Endothelial cell of umbilical vein (primary cell): ENCODE data around the gene SLC5A8. TPM values are rescaled to one million over a fixed set of nuclear protein-coding genes. Genes with fewer than 3 reads are reported as not detected.

Source experiments
- BruUV-seq: library from RNA; stranded (reverse); fragments of 400-500 nt; replicated peaks from 2 replicates; lab custom pipeline; 2021; lab: Mats Ljungman, UMichigan
- CTCF ChIA-PET: fragments of 300-600, 350-600 bp; sonication (Branson Sonifier 250); formaldehyde crosslinking; loops from one replicate; lab custom pipeline; 2021; ENCODE audit warnings: antibody characterized with exemption, inconsistent platforms; lab: Charles Lee
- POLR2A ChIA-PET: fragments of 300-600, 350-600 bp; sonication (Branson Sonifier 250); formaldehyde crosslinking; loops from one replicate; lab custom pipeline; 2021; ENCODE audit warnings: antibody characterized with exemption, inconsistent platforms; lab: Charles Lee
- DNase-seq: peaks from one replicate; pipeline ENCODE4 v3.0.0-alpha.2; 2011; ENCODE audit warnings: low read depth, low spot score
- FAIRE-seq: peaks from 2 replicates; lab custom pipeline; 2011; peaks lifted over from hg19 to GRCh38; lab: Jason Lieb, UNC
- H2AFZ ChIP-seq: 2 replicates; pipeline ENCODE4 v1.6.0; 2012; ENCODE audit warnings: low read depth, low read length, control low read depth, inconsistent platforms
- H3K27ac ChIP-seq: 2 replicates; pipeline ENCODE4 v1.5.1; 2011; ENCODE audit warnings: low read depth, mild to moderate bottlenecking, control low read depth, low read length, moderate library complexity; ENCODE audit not compliant: insufficient read depth
- H3K27me3 ChIP-seq, 2 experiments: 2 replicates each; pipeline versions ENCODE4 v1.6.0 to v1.6.1; 2011; ENCODE audit warnings: low read length in 2 of 2, mixed read lengths in 1 of 2; ENCODE audit not compliant: control insufficient read depth in 2 of 2, insufficient read depth in 2 of 2
- H3K36me3 ChIP-seq, 2 experiments: 2 replicates in 1 of 2; 3 replicates in 1 of 2; pipeline ENCODE4 v1.5.1; 2011; ENCODE audit warnings: low read length in 2 of 2, mild to moderate bottlenecking in 1 of 2, moderate library complexity in 1 of 2; ENCODE audit not compliant: control insufficient read depth in 2 of 2, insufficient read depth in 2 of 2; ENCODE audit errors: extremely low read depth in 1 of 2
- H3K4me1 ChIP-seq: 3 replicates; pipeline ENCODE4 v1.5.1; 2011; ENCODE audit warnings: mild to moderate bottlenecking, low read length; ENCODE audit not compliant: control insufficient read depth, insufficient read depth; ENCODE audit errors: extremely low read depth
- H3K4me2 ChIP-seq: 2 replicates; pipeline ENCODE4 v1.6.1; 2011; ENCODE audit warnings: low read length, control low read depth, mixed read lengths; ENCODE audit not compliant: insufficient read depth
- H3K4me3 ChIP-seq, 3 experiments: fragments of 200-600 bp in 1 of 3; sonication (generic), shearing (Covaris generic) in 1 of 3; replicated peaks in 1 of 3; 2 replicates each; pipeline ENCODE4 v1.5.1; 2011 to 2016; ENCODE audit warnings: control low read depth in 3 of 3, low read length in 3 of 3, mild to moderate bottlenecking in 2 of 3, inconsistent platforms in 1 of 3, low read depth in 1 of 3, moderate library complexity in 1 of 3; ENCODE audit not compliant: insufficient read depth in 1 of 3
- H3K79me2 ChIP-seq: 2 replicates; pipeline ENCODE4 v1.6.0; 2012; ENCODE audit warnings: low read length, inconsistent platforms; ENCODE audit not compliant: control insufficient read depth, insufficient read depth
- H3K9ac ChIP-seq: replicated peaks from 2 replicates; pipeline ENCODE3; 2011; ENCODE audit warnings: low read length, control low read depth; ENCODE audit not compliant: insufficient read depth; ENCODE audit errors: extremely low read depth
- H3K9me1 ChIP-seq: replicated peaks from 3 replicates; pipeline ENCODE4 v1.6.0; 2011; ENCODE audit warnings: mild to moderate bottlenecking, low read length; ENCODE audit not compliant: control insufficient read depth, insufficient read depth; ENCODE audit errors: extremely low read depth
- H3K9me3 ChIP-seq: replicated peaks from 2 replicates; pipeline ENCODE4 v1.5.1; 2012; ENCODE audit warnings: low read length, inconsistent platforms; ENCODE audit not compliant: control insufficient read depth, insufficient read depth
- H4K20me1 ChIP-seq: replicated peaks from 2 replicates; pipeline ENCODE3; 2011; ENCODE audit warnings: mild to moderate bottlenecking, low read length; ENCODE audit not compliant: control insufficient read depth, insufficient read depth; ENCODE audit errors: extremely low read depth
- EZH2 ChIP-seq: IDR thresholded peaks from 2 replicates; pipeline ENCODE4 v1.6.1; 2012; ENCODE audit warnings: borderline replicate concordance, low read depth, mild to moderate bottlenecking, moderate library complexity, low read length, inconsistent platforms; ENCODE audit not compliant: severe bottlenecking
- FOS ChIP-seq: IDR thresholded peaks from 2 replicates; pipeline ENCODE4 v1.6.1; 2011; ENCODE audit warnings: mild to moderate bottlenecking, low read length, moderate library complexity, borderline replicate concordance; ENCODE audit not compliant: insufficient read depth
- GATA2 ChIP-seq: IDR thresholded peaks from 2 replicates; pipeline ENCODE4 v1.7.0; 2011; ENCODE audit warnings: low read depth, mild to moderate bottlenecking, moderate library complexity, mixed read lengths, low read length; ENCODE audit not compliant: insufficient read length, insufficient read depth
- JUN ChIP-seq: IDR thresholded peaks from 2 replicates; pipeline ENCODE4 v1.6.1; 2011; ENCODE audit warnings: borderline replicate concordance, low read depth; ENCODE audit not compliant: insufficient read length, insufficient read depth
- MYC ChIP-seq: IDR thresholded peaks from one replicate; pipeline ENCODE4 v1.6.1; 2011; ENCODE audit warnings: mild to moderate bottlenecking, low read depth, low read length
- POLR2A ChIP-seq: IDR thresholded peaks from 2 replicates; pipeline ENCODE4 v1.6.1; 2012; ENCODE audit warnings: low read depth, mild to moderate bottlenecking, control low read depth, low read length
- POLR2AphosphoS5 ChIP-seq: IDR thresholded peaks from 2 replicates; pipeline ENCODE4 v1.6.1; 2012; ENCODE audit warnings: low read depth, mild to moderate bottlenecking, control low read depth, low read length, moderate library complexity; ENCODE audit not compliant: insufficient read depth
- dilution Hi-C: fragments of 300-500 bp; cut with MboI; formaldehyde crosslinking; loops from one replicate; pipeline ENCODE4 v1.15.0; 2019; ENCODE audit warnings: low sequenced_read_pairs; ENCODE audit not compliant: extremely low pct_ligation_motif_present
- intact Hi-C: fragments of 100-400 bp; cut with micrococcal nuclease; formaldehyde crosslinking; loops from one replicate; pipeline ENCODE4 v1.10.0; 2022
- polyA plus RNA-seq, 4 experiments: library from polyadenylated mRNA; depleted of rRNA in 3 of 4; stranded (reverse) in 3 of 4; unstranded in 1 of 4; fragments of >200 nt; gene quantifications; 2 replicates each; pipeline versions ENCODE4 v1.2.1 to v1.2.3, GENCODE V29; 2011 to 2012; ENCODE audit warnings: missing spikeins in 1 of 4
- total RNA-seq: library from RNA; stranded (reverse); gene quantifications from 2 replicates; pipeline ENCODE4 v1.2.3, GENCODE V29; 2021
- TF ChIP-seq, protein P1 (sequence below): IDR thresholded peaks from 2 replicates; pipeline ENCODE4 v1.6.1; 2011; ENCODE audit not compliant: insufficient read depth, insufficient read length
- TF ChIP-seq, protein P2 (sequence below), 2 donors: IDR thresholded peaks; 1 replicate in 1 of 2; 2 replicates in 1 of 2; pipeline ENCODE4 v1.5.1; 2011; ENCODE audit warnings: low read length in 2 of 2, mild to moderate bottlenecking in 2 of 2, moderate library complexity in 2 of 2, control low read depth in 1 of 2, inconsistent platforms in 1 of 2, low read depth in 1 of 2; ENCODE audit not compliant: insufficient read depth in 1 of 2; ENCODE audit errors: extremely low read depth in 1 of 2

Gene SLC5A8
- total and polyA plus RNA-seq, 2 donors (not counting 3 experiments of a cell fraction or from before 2014, with no cell fraction given) = not detected

DNA sequence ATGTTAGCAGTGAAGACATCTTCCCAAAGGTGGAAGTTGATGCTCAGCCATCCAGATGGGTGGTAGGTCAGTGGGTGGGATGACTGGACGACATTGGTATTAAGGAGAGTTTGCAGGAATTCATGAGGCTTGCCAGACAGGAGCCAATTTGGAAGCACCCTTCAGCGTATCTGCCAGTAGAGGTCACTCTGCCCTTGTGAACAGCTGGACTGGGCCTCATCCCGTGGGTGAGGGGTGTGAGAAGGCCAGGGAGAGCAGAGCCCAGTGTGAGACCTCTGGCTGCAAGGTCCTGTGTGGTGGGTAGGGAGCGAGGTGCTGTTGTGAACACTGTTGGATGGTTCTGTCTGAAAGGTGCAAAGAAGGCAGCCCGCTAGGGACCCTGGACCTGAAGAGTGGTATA is 37.7 kb downstream of the SLC5A8 start:
- Histone ChIP-seq H3K36me3 (no peaks in the 10 kb centered on the region), H3K4me2 (no peak overlapping the region), H3K9ac (no peak overlapping the region), H4K20me1 (no peaks in the 10 kb centered on the region), H3K27me3 (no peaks in the 10 kb centered on the region), H2AFZ (no peak overlapping the region), H3K9me1 (no peaks in the 10 kb centered on the region), H3K4me1 (no peaks in the 10 kb centered on the region), H3K4me3 (no peak overlapping the region), H3K27ac (no peak overlapping the region), H3K9me3 (no peaks in the 10 kb centered on the region), H3K79me2 (no peaks in the 10 kb centered on the region)
- DNase-seq = no peak
- ChIA-PET POLR2A (no interaction called here), CTCF (no interaction called here)
- dilution Hi-C loops (no loop called here), intact Hi-C loops (no loop called here)
- TF ChIP-seq EZH2 = no peak
- TF ChIP-seq, protein P1, sequence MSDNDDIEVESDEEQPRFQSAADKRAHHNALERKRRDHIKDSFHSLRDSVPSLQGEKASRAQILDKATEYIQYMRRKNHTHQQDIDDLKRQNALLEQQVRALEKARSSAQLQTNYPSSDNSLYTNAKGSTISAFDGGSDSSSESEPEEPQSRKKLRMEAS = no peak
- TF ChIP-seq JUN = no peak
- TF ChIP-seq GATA2 = no peak
- no peak for TF ChIP-seq MYC
- no peak for TF ChIP-seq POLR2A
- TF ChIP-seq POLR2AphosphoS5 = no peak
- TF ChIP-seq, protein P2, sequence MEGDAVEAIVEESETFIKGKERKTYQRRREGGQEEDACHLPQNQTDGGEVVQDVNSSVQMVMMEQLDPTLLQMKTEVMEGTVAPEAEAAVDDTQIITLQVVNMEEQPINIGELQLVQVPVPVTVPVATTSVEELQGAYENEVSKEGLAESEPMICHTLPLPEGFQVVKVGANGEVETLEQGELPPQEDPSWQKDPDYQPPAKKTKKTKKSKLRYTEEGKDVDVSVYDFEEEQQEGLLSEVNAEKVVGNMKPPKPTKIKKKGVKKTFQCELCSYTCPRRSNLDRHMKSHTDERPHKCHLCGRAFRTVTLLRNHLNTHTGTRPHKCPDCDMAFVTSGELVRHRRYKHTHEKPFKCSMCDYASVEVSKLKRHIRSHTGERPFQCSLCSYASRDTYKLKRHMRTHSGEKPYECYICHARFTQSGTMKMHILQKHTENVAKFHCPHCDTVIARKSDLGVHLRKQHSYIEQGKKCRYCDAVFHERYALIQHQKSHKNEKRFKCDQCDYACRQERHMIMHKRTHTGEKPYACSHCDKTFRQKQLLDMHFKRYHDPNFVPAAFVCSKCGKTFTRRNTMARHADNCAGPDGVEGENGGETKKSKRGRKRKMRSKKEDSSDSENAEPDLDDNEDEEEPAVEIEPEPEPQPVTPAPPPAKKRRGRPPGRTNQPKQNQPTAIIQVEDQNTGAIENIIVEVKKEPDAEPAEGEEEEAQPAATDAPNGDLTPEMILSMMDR (IDR thresholded peaks at IDR 0.05; ENCODE audit: extremely low read depth in 1 of 2, insufficient read depth in 1 of 2, low read depth in 1 of 2, low read length in 2 of 2) = no peak
- TF ChIP-seq FOS = no peak
- BruUV-seq = no TSS peak
- FAIRE-seq = no peak
